Endothelial cell of umbilical vein (primary cell): ENCODE data around the gene PLCB4.

Experiments
- CTCF ChIP-seq, 2 donors: IDR thresholded peaks; 1 replicate in 1 of 2; 2 replicates in 1 of 2; pipeline ENCODE4 v1.5.1; 2011; ENCODE audit warnings: low read length in 2 of 2, mild to moderate bottlenecking in 2 of 2, moderate library complexity in 2 of 2, control low read depth in 1 of 2, inconsistent platforms in 1 of 2, low read depth in 1 of 2; ENCODE audit not compliant: insufficient read depth in 1 of 2; ENCODE audit errors: extremely low read depth in 1 of 2
- EZH2 ChIP-seq: IDR thresholded peaks from 2 replicates; pipeline ENCODE4 v1.6.1; 2012; ENCODE audit warnings: borderline replicate concordance, low read depth, mild to moderate bottlenecking, moderate library complexity, low read length, inconsistent platforms; ENCODE audit not compliant: severe bottlenecking
- FOS ChIP-seq: IDR thresholded peaks from 2 replicates; pipeline ENCODE4 v1.6.1; 2011; ENCODE audit warnings: mild to moderate bottlenecking, low read length, moderate library complexity, borderline replicate concordance; ENCODE audit not compliant: insufficient read depth
- JUN ChIP-seq: IDR thresholded peaks from 2 replicates; pipeline ENCODE4 v1.6.1; 2011; ENCODE audit warnings: borderline replicate concordance, low read depth; ENCODE audit not compliant: insufficient read length, insufficient read depth
- MAX ChIP-seq: IDR thresholded peaks from 2 replicates; pipeline ENCODE4 v1.6.1; 2011; ENCODE audit not compliant: insufficient read depth, insufficient read length
- MYC ChIP-seq: IDR thresholded peaks from one replicate; pipeline ENCODE4 v1.6.1; 2011; ENCODE audit warnings: mild to moderate bottlenecking, low read depth, low read length
- POLR2A ChIP-seq: IDR thresholded peaks from 2 replicates; pipeline ENCODE4 v1.6.1; 2012; ENCODE audit warnings: low read depth, mild to moderate bottlenecking, control low read depth, low read length
- POLR2AphosphoS5 ChIP-seq: IDR thresholded peaks from 2 replicates; pipeline ENCODE4 v1.6.1; 2012; ENCODE audit warnings: low read depth, mild to moderate bottlenecking, control low read depth, low read length, moderate library complexity; ENCODE audit not compliant: insufficient read depth

- TF ChIP-seq CTCF (IDR thresholded peaks at IDR 0.05; ENCODE audit: extremely low read depth in 1 of 2, insufficient read depth in 1 of 2, low read depth in 1 of 2, low read length in 2 of 2) (no peak), POLR2A (no peak), POLR2AphosphoS5 (no peak), EZH2 (no peak), FOS (no peak), MAX (no peak), MYC (no peak), JUN (no peak)
These were observed 191.1 kb downstream of the PLCB4 start for GRCh38 chr20:9260027-9260426.
